Measurements from ENCODE around the gene SDS. TPM values are rescaled to one million over a fixed set of nuclear protein-coding genes. Genes with fewer than 3 reads are reported as not detected.

The SDS gene
- total RNA-seq, 1 donor from 2014 or later, result not detected

GRCh38 chr12:113371808-113372207, 31.9 kb downstream of the SDS start:
- TF ChIP-seq CTCF (conservative IDR thresholded peaks at IDR 0.05), result no peak
- Mint-ChIP-seq H3K9me3 (no peaks in the 10 kb centered on the region), H3K27ac (no peak overlapping the region), H3K4me3 (no peak overlapping the region), H3K36me3 (peaks cover 13% of the 10 kb centered on the region), H3K27me3 (no peaks in the 10 kb centered on the region), H3K4me1 (ENCODE audit: unreplicated experiment) (no peaks in the 10 kb centered on the region)
- DNase-seq (ENCODE audit: extremely low spot score, unreplicated experiment), result no peak

GRCh38 chr12:113370923-113371682, 32.6 kb downstream of the SDS start:
- H3K4me3 Mint-ChIP-seq, result no peak overlapping the region
- no peaks in the 10 kb centered on the region for H3K4me1 Mint-ChIP-seq (ENCODE audit: unreplicated experiment)
- TF ChIP-seq CTCF (conservative IDR thresholded peaks at IDR 0.05), result no peak
- no peaks in the 10 kb centered on the region for H3K9me3 Mint-ChIP-seq
- peaks cover 13% of the 10 kb centered on the region for H3K36me3 Mint-ChIP-seq
- no peak for DNase-seq (ENCODE audit: extremely low spot score, unreplicated experiment)
- H3K27ac Mint-ChIP-seq, result no peak overlapping the region
- no peaks in the 10 kb centered on the region for H3K27me3 Mint-ChIP-seq

- Mint-ChIP-seq H3K27me3 (no peaks in the 10 kb centered on the region), H3K4me3 (no peak overlapping the region), H3K27ac (no peak overlapping the region), H3K4me1 (ENCODE audit: unreplicated experiment) (no peaks in the 10 kb centered on the region), H3K9me3 (no peaks in the 10 kb centered on the region), H3K36me3 (peaks cover 13% of the 10 kb centered on the region)
- no peak for TF ChIP-seq CTCF (conservative IDR thresholded peaks at IDR 0.05)
- no peak for DNase-seq (ENCODE audit: extremely low spot score, unreplicated experiment)
Observed at GRCh38 chr12:113369391-113369985, 34.2 kb downstream of the SDS start.

- no peak for TF ChIP-seq CTCF (conservative IDR thresholded peaks at IDR 0.05)
- no peaks in the 10 kb centered on the region for H3K9me3 Mint-ChIP-seq
- H3K4me1 Mint-ChIP-seq (ENCODE audit: unreplicated experiment), result no peaks in the 10 kb centered on the region
- H3K36me3 Mint-ChIP-seq, result peaks cover 9% of the 10 kb centered on the region
- no peaks in the 10 kb centered on the region for H3K27me3 Mint-ChIP-seq
- H3K4me3 Mint-ChIP-seq, result no peak overlapping the region
- H3K27ac Mint-ChIP-seq, result no peak overlapping the region
- no peak for DNase-seq (ENCODE audit: extremely low spot score, unreplicated experiment)
Observed at GRCh38 chr12:113368331-113368730, 35.4 kb downstream of the SDS start.

- Mint-ChIP-seq H3K27ac (no peak overlapping the region), H3K9me3 (no peaks in the 10 kb centered on the region)
Observed at GRCh38 chr12:113366827-113367226, 36.9 kb downstream of the SDS start.

More at GRCh38 chr12:113366827-113367226, 36.9 kb downstream of the SDS start:
- TF ChIP-seq CTCF (conservative IDR thresholded peaks at IDR 0.05), result no peak
- Mint-ChIP-seq H3K4me3 (no peak overlapping the region), H3K36me3 (peaks cover 4% of the 10 kb centered on the region), H3K27me3 (no peaks in the 10 kb centered on the region), H3K4me1 (ENCODE audit: unreplicated experiment) (peaks cover under 1% of the 10 kb centered on the region)
- no peak for DNase-seq (ENCODE audit: extremely low spot score, unreplicated experiment)
